Measurements from ENCODE around the gene VAMP1. TPM values are rescaled to one million over a fixed set of nuclear protein-coding genes. Genes with fewer than 3 reads are reported as not detected.

Gene VAMP1
- total RNA-seq, 1 experiment from 2014 or later, result 13.9 TPM

GRCh38 chr12:6435961-6436715 lies 34.3 kb downstream of the VAMP1 start:
- no TSS peak for BruUV-seq (replicated peaks)

GRCh38 chr12:6434205-6435140 lies 36.0 kb downstream of the VAMP1 start:
- no peak overlapping the region for H3K27ac ChIP-seq (ENCODE audit: low read length)
- no TSS peak for BruUV-seq (replicated peaks)
- no peaks in the 10 kb centered on the region for H4K20me1 ChIP-seq (ENCODE audit: low read length)
- no peaks in the 10 kb centered on the region for H3K27me3 ChIP-seq (ENCODE audit: low read length)
- H3F3A ChIP-seq (ENCODE audit: low read length, unreplicated experiment), result peaks cover 8% of the 10 kb centered on the region
- no peak overlapping the region for H2AFZ ChIP-seq (ENCODE audit: low read length)
- DNase-seq, result no peak
- no peaks in the 10 kb centered on the region for H3K9me3 ChIP-seq (ENCODE audit: low read length)
- TF ChIP-seq EZH2 (IDR thresholded peaks at IDR 0.05; ENCODE audit: low read length, unreplicated experiment) (no peak), CTCF (conservative IDR thresholded peaks at IDR 0.05; ENCODE audit: low read depth, low read length) (no peak), EZH2phosphoT487 (IDR thresholded peaks at IDR 0.05; ENCODE audit: borderline replicate concordance, low read length) (no peak)
- no peaks in the 10 kb centered on the region for H3K9me2 ChIP-seq (replicated peaks; ENCODE audit: low read length)
- H3K4me1 ChIP-seq (ENCODE audit: insufficient read depth, low read length), result peaks cover 19% of the 10 kb centered on the region
- H3K9ac ChIP-seq (ENCODE audit: low read length), result no peak overlapping the region
- intact Hi-C loops (cut with micrococcal nuclease), result no loop called here
- no peaks in the 10 kb centered on the region for H3K79me2 ChIP-seq (ENCODE audit: low read length)
- POLR2A ChIA-PET (ENCODE audit: unreplicated experiment), result no interaction called here
- H3K36me3 ChIP-seq (ENCODE audit: low read depth, low read length), result no peaks in the 10 kb centered on the region
- no peak overlapping the region for H3K4me2 ChIP-seq (ENCODE audit: low read length)
- ATAC-seq, result no peak
- no peak overlapping the region for H3K4me3 ChIP-seq (ENCODE audit: low read length)
- CTCF ChIA-PET, result no interaction called here

More at GRCh38 chr12:6435961-6436715, 34.3 kb downstream of the VAMP1 start:
- Histone ChIP-seq H3K27ac (ENCODE audit: low read length) (no peak overlapping the region), H3K27me3 (ENCODE audit: low read length) (no peaks in the 10 kb centered on the region), H3K4me1 (ENCODE audit: insufficient read depth, low read length) (peaks cover 7% of the 10 kb centered on the region), H3K9me3 (ENCODE audit: low read length) (no peaks in the 10 kb centered on the region), H3K36me3 (ENCODE audit: low read depth, low read length) (no peaks in the 10 kb centered on the region), H3K79me2 (ENCODE audit: low read length) (no peaks in the 10 kb centered on the region), H3K9ac (ENCODE audit: low read length) (no peak overlapping the region), H4K20me1 (ENCODE audit: low read length) (no peaks in the 10 kb centered on the region), H3F3A (ENCODE audit: low read length, unreplicated experiment) (peaks cover 3% of the 10 kb centered on the region), H3K4me3 (ENCODE audit: low read length) (no peak overlapping the region), H2AFZ (ENCODE audit: low read length) (no peak overlapping the region), H3K4me2 (ENCODE audit: low read length) (no peak overlapping the region), H3K9me2 (replicated peaks; ENCODE audit: low read length) (no peaks in the 10 kb centered on the region)
- no peak for ATAC-seq
- TF ChIP-seq EZH2phosphoT487 (IDR thresholded peaks at IDR 0.05; ENCODE audit: borderline replicate concordance, low read length), result no peak
- no peak for TF ChIP-seq CTCF (conservative IDR thresholded peaks at IDR 0.05; ENCODE audit: low read depth, low read length)
- no peak for TF ChIP-seq EZH2 (IDR thresholded peaks at IDR 0.05; ENCODE audit: low read length, unreplicated experiment)
- ChIA-PET POLR2A (ENCODE audit: unreplicated experiment) (no interaction called here), CTCF (no interaction called here)
- intact Hi-C loops (cut with micrococcal nuclease), result no loop called here
- no peak for DNase-seq
